HCT116 (cell line): Measurements from ENCODE around the gene TEKT5. TPM values are rescaled to one million over a fixed set of nuclear protein-coding genes. Genes with fewer than 3 reads are reported as not detected.

Experiments
- ATAC-seq: fragments of 200-7000 bp; cut with Tn5 transposase; 2 replicates; pipeline ENCODE4 v1.9.1; 2020; ENCODE audit warnings: mild to moderate bottlenecking, moderate library complexity
- BruUV-seq: library from RNA; stranded (reverse); fragments of 400-500 nt; replicated peaks from 2 replicates; lab custom pipeline; 2021; lab: Mats Ljungman, UMichigan
- CTCF ChIA-PET: fragments of 300-600 bp; sonication (Branson Sonifier 250); formaldehyde crosslinking; loops from one replicate; lab custom pipeline; 2021; ENCODE audit warnings: antibody characterized with exemption; lab: Charles Lee
- POLR2A ChIA-PET: fragments of 300-600, 350-600 bp; sonication (Branson Sonifier 250); formaldehyde crosslinking; loops from one replicate; lab custom pipeline; 2021; ENCODE audit warnings: antibody characterized with exemption; lab: Charles Lee
- RAD21 ChIA-PET, 2 experiments: fragments of 300-600 bp; sonication (Branson Sonifier 250); formaldehyde crosslinking; loops; one replicate each; lab custom pipeline; 2023; ENCODE audit warnings: low total read pairs in 2 of 2; ENCODE audit not compliant: uncharacterized antibody in 2 of 2, unreplicated experiment in 2 of 2, low non-redundant PET in 1 of 2; lab: Charles Lee
- DNase-seq: peaks from one replicate; pipeline ENCODE4 v3.0.0-alpha.2; 2010; ENCODE audit warnings: low read depth, low spot score
- H2AFZ ChIP-seq: fragments of 200-600 bp; shearing (Covaris generic), sonication (generic); 2 replicates; pipeline ENCODE4 v1.6.1; 2017; ENCODE audit warnings: low read depth, mixed run types, mixed read lengths, antibody characterized with exemption, low read length; ENCODE audit not compliant: poor library complexity, severe bottlenecking
- H3K27ac ChIP-seq: 2 replicates; pipeline ENCODE4 v1.5.1; 2012; ENCODE audit warnings: low read depth, low read length
- H3K27me3 ChIP-seq: fragments of 200-600 bp; sonication (generic); 2 replicates; pipeline ENCODE4 v1.6.1; 2016; ENCODE audit warnings: mixed run types, low read length, mixed read lengths; ENCODE audit not compliant: insufficient read depth
- H3K36me3 ChIP-seq, 2 experiments: fragments of 200-500 bp in 1 of 2; fragments of 200-600 bp in 1 of 2; sonication (Bioruptor generic) in 1 of 2; sonication (generic) in 1 of 2; 2 replicates each; pipeline versions ENCODE4 v1.5.1 to v1.6.1; 2014 to 2016; ENCODE audit warnings: low read length in 2 of 2, inconsistent platforms in 1 of 2, mixed read lengths in 1 of 2, mixed run types in 1 of 2; ENCODE audit not compliant: insufficient read depth in 2 of 2, control insufficient read depth in 1 of 2
- H3K4me1 ChIP-seq, 2 experiments: fragments of 200-600 bp in 1 of 2; sonication (generic) in 1 of 2; 2 replicates each; pipeline versions ENCODE4 v1.5.1 to v1.6.1; 2012 to 2017; ENCODE audit warnings: low read length in 2 of 2, inconsistent platforms in 1 of 2, mild to moderate bottlenecking in 1 of 2, mixed read lengths in 1 of 2, mixed run types in 1 of 2, moderate library complexity in 1 of 2; ENCODE audit not compliant: insufficient read depth in 2 of 2, control insufficient read depth in 1 of 2
- H3K4me2 ChIP-seq: fragments of 200-600 bp; sonication (generic); 2 replicates; pipeline ENCODE4 v1.6.1; 2017; ENCODE audit warnings: mixed run types, low read length, mixed read lengths
- H3K4me3 ChIP-seq, 2 experiments: fragments of 200-600 bp in 1 of 2; sonication (generic) in 1 of 2; replicated peaks in 1 of 2; 2 replicates each; pipeline ENCODE4 v1.5.1; 2011 to 2016; ENCODE audit warnings: low read length in 2 of 2, control low read depth in 1 of 2, low read depth in 1 of 2, mild to moderate bottlenecking in 1 of 2, mixed read lengths in 1 of 2, mixed run types in 1 of 2
- H3K79me2 ChIP-seq: fragments of 200-600 bp; sonication (generic); 2 replicates; pipeline ENCODE4 v1.6.1; 2017; ENCODE audit warnings: mild to moderate bottlenecking, mixed run types, low read length, moderate library complexity, mixed read lengths; ENCODE audit not compliant: insufficient read depth
- H3K9ac ChIP-seq: fragments of 200-600 bp; sonication (generic); 2 replicates; pipeline ENCODE4 v1.6.1; 2016; ENCODE audit warnings: low read length, mixed read lengths
- H3K9me2 ChIP-seq: fragments of 200-600 bp; sonication (generic), shearing (Covaris generic); 2 replicates; pipeline ENCODE4 v1.6.1; 2017; ENCODE audit warnings: mixed run types, mild to moderate bottlenecking, moderate library complexity; ENCODE audit not compliant: insufficient read depth
- H3K9me3 ChIP-seq, 2 experiments: fragments of 200-500 bp in 1 of 2; fragments of 200-600 bp in 1 of 2; sonication (Bioruptor generic) in 1 of 2; sonication (generic) in 1 of 2; 2 replicates each; pipeline ENCODE4 v1.6.1; 2014 to 2017; ENCODE audit warnings: low read length in 2 of 2, mixed read lengths in 2 of 2, inconsistent platforms in 1 of 2, low read depth in 1 of 2, mild to moderate bottlenecking in 1 of 2, mixed run types in 1 of 2, moderate library complexity in 1 of 2; ENCODE audit not compliant: control insufficient read depth in 1 of 2, insufficient read depth in 1 of 2
- H4K20me1 ChIP-seq: fragments of 200-600 bp; sonication (generic), shearing (Covaris generic); 2 replicates; pipeline ENCODE4 v1.6.1; 2017; ENCODE audit warnings: mixed run types, mild to moderate bottlenecking, moderate library complexity; ENCODE audit not compliant: insufficient read depth
- CBX3 ChIP-seq: IDR thresholded peaks from 2 replicates; pipeline ENCODE4 v1.6.1; 2012; ENCODE audit warnings: low read depth
- CEBPB ChIP-seq: IDR thresholded peaks from 2 replicates; pipeline ENCODE4 v1.6.1; 2012; ENCODE audit warnings: low read depth
- CTCF ChIP-seq, 3 experiments: fragments of 200-600 bp in 1 of 3; sonication (generic) in 1 of 3; IDR thresholded peaks in 2 of 3; conservative IDR thresholded peaks in 1 of 3; 2 replicates each; pipeline ENCODE4 v1.5.1; 2012 to 2017; ENCODE audit warnings: low read depth in 2 of 3, low read length in 2 of 3, antibody characterized with exemption in 1 of 3, borderline replicate concordance in 1 of 3, control low read depth in 1 of 3, mild to moderate bottlenecking in 1 of 3, mixed read lengths in 1 of 3, mixed run types in 1 of 3, moderate library complexity in 1 of 3; ENCODE audit not compliant: insufficient read depth in 1 of 3
- EZH2phosphoT487 ChIP-seq: fragments of 200-600 bp; IDR thresholded peaks from 2 replicates; pipeline ENCODE4 v1.6.1; 2018; ENCODE audit warnings: antibody characterized with exemption, borderline replicate concordance
- POLR2AphosphoS5 ChIP-seq: IDR thresholded peaks from 2 replicates; pipeline ENCODE4 v1.6.1; 2011; ENCODE audit warnings: mild to moderate bottlenecking, low read depth, low read length, moderate library complexity
- RAD21 ChIP-seq: IDR thresholded peaks from 2 replicates; pipeline ENCODE4 v1.6.1; 2012; ENCODE audit warnings: low read depth, mild to moderate bottlenecking
- SIN3A ChIP-seq: IDR thresholded peaks from 2 replicates; pipeline ENCODE4 v1.6.1; 2012; ENCODE audit warnings: low read depth
- SP1 ChIP-seq: IDR thresholded peaks from 2 replicates; pipeline ENCODE4 v1.6.1; 2012; ENCODE audit warnings: low read depth
- intact Hi-C: fragments of 100-400 bp; cut with micrococcal nuclease; formaldehyde crosslinking; loops from 2 replicates; pipeline ENCODE4 v1.10.0; 2022
- total RNA-seq: library from RNA; stranded (reverse); gene quantifications from one replicate; pipeline ENCODE4 v1.2.1, GENCODE V29; 2021; ENCODE audit not compliant: unreplicated experiment
- TF ChIP-seq, protein P1 (sequence below): IDR thresholded peaks from 2 replicates; pipeline ENCODE4 v1.6.1; 2012

TEKT5 gene
- total RNA-seq, 1 experiment from 2014 or later: 0.37 TPM

- TF ChIP-seq EZH2phosphoT487 (no peak), CBX3 (no peak), RAD21 (no peak)
Observed at GRCh38 chr16:10646581-10647263, 48.0 kb downstream of the TEKT5 start (continued).

GRCh38 chr16:10646228-10646580 is 48.5 kb downstream of the TEKT5 start:
- DNase-seq (no peak), ATAC-seq (no peak)
- H3K27ac ChIP-seq: no peak overlapping the region
- ChIA-PET RAD21 (no interaction called here), POLR2A (no interaction called here), CTCF (no interaction called here)
- TF ChIP-seq RAD21: no peak
- TF ChIP-seq SP1: no peak
- TF ChIP-seq, protein P1, sequence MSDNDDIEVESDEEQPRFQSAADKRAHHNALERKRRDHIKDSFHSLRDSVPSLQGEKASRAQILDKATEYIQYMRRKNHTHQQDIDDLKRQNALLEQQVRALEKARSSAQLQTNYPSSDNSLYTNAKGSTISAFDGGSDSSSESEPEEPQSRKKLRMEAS: no peak
- TF ChIP-seq EZH2phosphoT487: no peak
- TF ChIP-seq POLR2AphosphoS5: no peak
- no peak for TF ChIP-seq SIN3A
- TF ChIP-seq CEBPB: no peak
- TF ChIP-seq CTCF (IDR thresholded peaks at IDR 0.05 in 2 of 3, conservative IDR thresholded peaks at IDR 0.05 in 1 of 3; ENCODE audit: borderline replicate concordance in 1 of 3, insufficient read depth in 1 of 3, low read depth in 2 of 3, low read length in 2 of 3): no peak
- H2AFZ ChIP-seq: no peak overlapping the region
- H3K79me2 ChIP-seq: no peaks in the 10 kb centered on the region
- no peaks in the 10 kb centered on the region for H3K9me2 ChIP-seq
- no peak overlapping the region for H3K4me3 ChIP-seq
- H3K9me3 ChIP-seq: no peaks in the 10 kb centered on the region
- H3K27me3 ChIP-seq: no peaks in the 10 kb centered on the region
- H3K9ac ChIP-seq: no peak overlapping the region
- no TSS peak for BruUV-seq
- H3K4me2 ChIP-seq: no peak overlapping the region
- H3K36me3 ChIP-seq: no peaks in the 10 kb centered on the region
- no peaks in the 10 kb centered on the region for H4K20me1 ChIP-seq
- peaks cover 5 to 8% of the 10 kb centered on the region in 2 experiments; a peak in 3 of 4 replicates for H3K4me1 ChIP-seq
- intact Hi-C loops: no loop called here
